GM23338 (cell line): Measurements from ENCODE around the gene RGS7. TPM values are rescaled to one million over a fixed set of nuclear protein-coding genes. Genes with fewer than 3 reads are reported as not detected.

Experiments used
- CREB1 ChIP-seq: fragments of 250-450 bp; sonication (Bioruptor Pico); IDR thresholded peaks from 2 replicates; pipeline ENCODE4 v1.5.0; 2020; ENCODE audit warnings: low read depth, mild to moderate bottlenecking, moderate library complexity
- EZH2 ChIP-seq: fragments of 200-600 bp; sonication (generic); IDR thresholded peaks from one replicate; pipeline ENCODE4 v1.8.0; 2017; ENCODE audit warnings: antibody characterized with exemption, mild to moderate bottlenecking, low read depth; ENCODE audit not compliant: unreplicated experiment
- EZH2phosphoT487 ChIP-seq: fragments of 200-600 bp; sonication (generic); IDR thresholded peaks from one replicate; pipeline ENCODE4 v1.8.1; 2018; ENCODE audit warnings: antibody characterized with exemption; ENCODE audit not compliant: unreplicated experiment
- JUNB ChIP-seq: IDR thresholded peaks from one replicate; pipeline ENCODE4 v1.6.1; 2016; ENCODE audit warnings: antibody characterized with exemption; ENCODE audit not compliant: unreplicated experiment
- POLR2AphosphoS5 ChIP-seq: IDR thresholded peaks from 2 replicates; pipeline ENCODE4 v1.6.1; 2016; ENCODE audit warnings: antibody characterized with exemption, low read depth
- ZNF114 ChIP-seq: fragments of 250-450 bp; sonication (Bioruptor Pico); IDR thresholded peaks from 2 replicates; pipeline ENCODE4 v1.5.0; 2020; ENCODE audit warnings: mild to moderate bottlenecking, moderate library complexity
- polyA plus RNA-seq: library from polyadenylated mRNA; unstranded; fragments of >200 nt; fragmentation: Nextera tagmentation; extraction: Ambion mirVana; gene quantifications from 2 replicates; pipeline ENCODE4 v1.2.1, GENCODE V29; 2016
- total RNA-seq: library from RNA; depleted of rRNA; stranded (reverse); fragments of >200 nt; shearing (Covaris generic); gene quantifications from 2 replicates; pipeline ENCODE4 v1.2.3, GENCODE V29; 2014
- TF ChIP-seq, protein P1 (sequence below): fragments of 250-450 bp; sonication (Bioruptor Pico); IDR thresholded peaks from 2 replicates; pipeline ENCODE4 v1.5.0; 2020; ENCODE audit warnings: mild to moderate bottlenecking, moderate library complexity
- TF ChIP-seq, protein P2 (sequence below): IDR thresholded peaks from one replicate; pipeline ENCODE4 v1.6.1; 2018; ENCODE audit warnings: antibody characterized with exemption; ENCODE audit not compliant: unreplicated experiment
- TF ChIP-seq, protein P3 (sequence below): IDR thresholded peaks from 2 replicates; pipeline ENCODE4 v1.6.1; 2016; ENCODE audit warnings: antibody characterized with exemption
- TF ChIP-seq, protein P4 (sequence below), 2 experiments: fragments of 200-600 bp in 1 of 2; sonication (generic) in 1 of 2; conservative IDR thresholded peaks; 2 replicates each; pipeline versions ENCODE4 v1.5.1 to v1.6.1; 2016 to 2017; ENCODE audit warnings: antibody characterized with exemption in 2 of 2, low read depth in 2 of 2, mild to moderate bottlenecking in 2 of 2, moderate library complexity in 1 of 2

RGS7 gene
- total and polyA plus RNA-seq, 2 experiments from 2014 or later = 2.0 to 2.2 TPM

DNA sequence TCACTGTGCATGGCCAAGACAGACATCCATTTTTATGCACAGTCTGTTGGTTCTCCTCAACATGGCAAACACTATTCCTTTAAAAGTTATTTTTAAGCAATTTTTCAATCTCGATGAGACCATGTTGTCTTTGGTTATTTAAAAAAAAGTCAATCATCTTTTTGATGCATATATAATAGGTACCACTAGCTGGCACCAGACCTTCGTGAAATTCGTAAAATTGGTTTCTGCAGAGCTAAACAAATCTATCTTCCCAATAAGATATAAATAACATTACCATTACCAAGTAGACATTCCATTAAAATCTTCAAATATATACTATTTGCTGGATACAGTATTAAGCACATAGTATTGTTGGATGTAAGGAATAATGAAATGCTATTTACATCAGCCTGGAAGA is 525.1 kb downstream of the RGS7 start (continued):
- TF ChIP-seq, protein P1, sequence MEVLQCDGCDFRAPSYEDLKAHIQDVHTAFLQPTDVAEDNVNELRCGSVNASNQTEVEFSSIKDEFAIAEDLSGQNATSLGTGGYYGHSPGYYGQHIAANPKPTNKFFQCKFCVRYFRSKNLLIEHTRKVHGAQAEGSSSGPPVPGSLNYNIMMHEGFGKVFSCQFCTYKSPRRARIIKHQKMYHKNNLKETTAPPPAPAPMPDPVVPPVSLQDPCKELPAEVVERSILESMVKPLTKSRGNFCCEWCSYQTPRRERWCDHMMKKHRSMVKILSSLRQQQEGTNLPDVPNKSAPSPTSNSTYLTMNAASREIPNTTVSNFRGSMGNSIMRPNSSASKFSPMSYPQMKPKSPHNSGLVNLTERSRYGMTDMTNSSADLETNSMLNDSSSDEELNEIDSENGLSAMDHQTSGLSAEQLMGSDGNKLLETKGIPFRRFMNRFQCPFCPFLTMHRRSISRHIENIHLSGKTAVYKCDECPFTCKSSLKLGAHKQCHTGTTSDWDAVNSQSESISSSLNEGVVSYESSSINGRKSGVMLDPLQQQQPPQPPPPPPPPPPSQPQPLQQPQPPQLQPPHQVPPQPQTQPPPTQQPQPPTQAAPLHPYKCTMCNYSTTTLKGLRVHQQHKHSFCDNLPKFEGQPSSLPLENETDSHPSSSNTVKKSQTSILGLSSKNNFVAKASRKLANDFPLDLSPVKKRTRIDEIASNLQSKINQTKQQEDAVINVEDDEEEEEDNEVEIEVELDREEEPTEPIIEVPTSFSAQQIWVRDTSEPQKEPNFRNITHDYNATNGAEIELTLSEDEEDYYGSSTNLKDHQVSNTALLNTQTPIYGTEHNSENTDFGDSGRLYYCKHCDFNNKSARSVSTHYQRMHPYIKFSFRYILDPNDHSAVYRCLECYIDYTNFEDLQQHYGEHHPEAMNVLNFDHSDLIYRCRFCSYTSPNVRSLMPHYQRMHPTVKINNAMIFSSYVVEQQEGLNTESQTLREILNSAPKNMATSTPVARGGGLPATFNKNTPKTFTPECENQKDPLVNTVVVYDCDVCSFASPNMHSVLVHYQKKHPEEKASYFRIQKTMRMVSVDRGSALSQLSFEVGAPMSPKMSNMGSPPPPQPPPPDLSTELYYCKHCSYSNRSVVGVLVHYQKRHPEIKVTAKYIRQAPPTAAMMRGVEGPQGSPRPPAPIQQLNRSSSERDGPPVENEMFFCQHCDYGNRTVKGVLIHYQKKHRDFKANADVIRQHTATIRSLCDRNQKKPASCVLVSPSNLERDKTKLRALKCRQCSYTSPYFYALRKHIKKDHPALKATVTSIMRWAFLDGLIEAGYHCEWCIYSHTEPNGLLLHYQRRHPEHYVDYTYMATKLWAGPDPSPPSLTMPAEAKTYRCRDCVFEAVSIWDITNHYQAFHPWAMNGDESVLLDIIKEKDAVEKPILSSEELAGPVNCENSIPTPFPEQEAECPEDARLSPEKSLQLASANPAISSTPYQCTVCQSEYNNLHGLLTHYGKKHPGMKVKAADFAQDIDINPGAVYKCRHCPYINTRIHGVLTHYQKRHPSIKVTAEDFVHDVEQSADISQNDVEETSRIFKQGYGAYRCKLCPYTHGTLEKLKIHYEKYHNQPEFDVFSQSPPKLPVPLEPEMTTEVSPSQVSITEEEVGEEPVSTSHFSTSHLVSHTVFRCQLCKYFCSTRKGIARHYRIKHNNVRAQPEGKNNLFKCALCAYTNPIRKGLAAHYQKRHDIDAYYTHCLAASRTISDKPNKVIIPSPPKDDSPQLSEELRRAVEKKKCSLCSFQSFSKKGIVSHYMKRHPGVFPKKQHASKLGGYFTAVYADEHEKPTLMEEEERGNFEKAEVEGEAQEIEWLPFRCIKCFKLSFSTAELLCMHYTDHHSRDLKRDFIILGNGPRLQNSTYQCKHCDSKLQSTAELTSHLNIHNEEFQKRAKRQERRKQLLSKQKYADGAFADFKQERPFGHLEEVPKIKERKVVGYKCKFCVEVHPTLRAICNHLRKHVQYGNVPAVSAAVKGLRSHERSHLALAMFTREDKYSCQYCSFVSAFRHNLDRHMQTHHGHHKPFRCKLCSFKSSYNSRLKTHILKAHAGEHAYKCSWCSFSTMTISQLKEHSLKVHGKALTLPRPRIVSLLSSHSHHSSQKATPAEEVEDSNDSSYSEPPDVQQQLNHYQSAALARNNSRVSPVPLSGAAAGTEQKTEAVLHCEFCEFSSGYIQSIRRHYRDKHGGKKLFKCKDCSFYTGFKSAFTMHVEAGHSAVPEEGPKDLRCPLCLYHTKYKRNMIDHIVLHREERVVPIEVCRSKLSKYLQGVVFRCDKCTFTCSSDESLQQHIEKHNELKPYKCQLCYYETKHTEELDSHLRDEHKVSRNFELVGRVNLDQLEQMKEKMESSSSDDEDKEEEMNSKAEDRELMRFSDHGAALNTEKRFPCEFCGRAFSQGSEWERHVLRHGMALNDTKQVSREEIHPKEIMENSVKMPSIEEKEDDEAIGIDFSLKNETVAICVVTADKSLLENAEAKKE = no peak
- TF ChIP-seq EZH2phosphoT487 (no peak), POLR2AphosphoS5 (no peak), JUNB (no peak), CREB1 (CRISPR knock-in tag) (no peak), ZNF114 (CRISPR knock-in tag) (no peak), EZH2 (no peak)
- TF ChIP-seq, protein P2, sequence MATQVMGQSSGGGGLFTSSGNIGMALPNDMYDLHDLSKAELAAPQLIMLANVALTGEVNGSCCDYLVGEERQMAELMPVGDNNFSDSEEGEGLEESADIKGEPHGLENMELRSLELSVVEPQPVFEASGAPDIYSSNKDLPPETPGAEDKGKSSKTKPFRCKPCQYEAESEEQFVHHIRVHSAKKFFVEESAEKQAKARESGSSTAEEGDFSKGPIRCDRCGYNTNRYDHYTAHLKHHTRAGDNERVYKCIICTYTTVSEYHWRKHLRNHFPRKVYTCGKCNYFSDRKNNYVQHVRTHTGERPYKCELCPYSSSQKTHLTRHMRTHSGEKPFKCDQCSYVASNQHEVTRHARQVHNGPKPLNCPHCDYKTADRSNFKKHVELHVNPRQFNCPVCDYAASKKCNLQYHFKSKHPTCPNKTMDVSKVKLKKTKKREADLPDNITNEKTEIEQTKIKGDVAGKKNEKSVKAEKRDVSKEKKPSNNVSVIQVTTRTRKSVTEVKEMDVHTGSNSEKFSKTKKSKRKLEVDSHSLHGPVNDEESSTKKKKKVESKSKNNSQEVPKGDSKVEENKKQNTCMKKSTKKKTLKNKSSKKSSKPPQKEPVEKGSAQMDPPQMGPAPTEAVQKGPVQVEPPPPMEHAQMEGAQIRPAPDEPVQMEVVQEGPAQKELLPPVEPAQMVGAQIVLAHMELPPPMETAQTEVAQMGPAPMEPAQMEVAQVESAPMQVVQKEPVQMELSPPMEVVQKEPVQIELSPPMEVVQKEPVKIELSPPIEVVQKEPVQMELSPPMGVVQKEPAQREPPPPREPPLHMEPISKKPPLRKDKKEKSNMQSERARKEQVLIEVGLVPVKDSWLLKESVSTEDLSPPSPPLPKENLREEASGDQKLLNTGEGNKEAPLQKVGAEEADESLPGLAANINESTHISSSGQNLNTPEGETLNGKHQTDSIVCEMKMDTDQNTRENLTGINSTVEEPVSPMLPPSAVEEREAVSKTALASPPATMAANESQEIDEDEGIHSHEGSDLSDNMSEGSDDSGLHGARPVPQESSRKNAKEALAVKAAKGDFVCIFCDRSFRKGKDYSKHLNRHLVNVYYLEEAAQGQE = no peak
- TF ChIP-seq, protein P3, sequence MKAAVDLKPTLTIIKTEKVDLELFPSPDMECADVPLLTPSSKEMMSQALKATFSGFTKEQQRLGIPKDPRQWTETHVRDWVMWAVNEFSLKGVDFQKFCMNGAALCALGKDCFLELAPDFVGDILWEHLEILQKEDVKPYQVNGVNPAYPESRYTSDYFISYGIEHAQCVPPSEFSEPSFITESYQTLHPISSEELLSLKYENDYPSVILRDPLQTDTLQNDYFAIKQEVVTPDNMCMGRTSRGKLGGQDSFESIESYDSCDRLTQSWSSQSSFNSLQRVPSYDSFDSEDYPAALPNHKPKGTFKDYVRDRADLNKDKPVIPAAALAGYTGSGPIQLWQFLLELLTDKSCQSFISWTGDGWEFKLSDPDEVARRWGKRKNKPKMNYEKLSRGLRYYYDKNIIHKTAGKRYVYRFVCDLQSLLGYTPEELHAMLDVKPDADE = no peak
- TF ChIP-seq, protein P4, sequence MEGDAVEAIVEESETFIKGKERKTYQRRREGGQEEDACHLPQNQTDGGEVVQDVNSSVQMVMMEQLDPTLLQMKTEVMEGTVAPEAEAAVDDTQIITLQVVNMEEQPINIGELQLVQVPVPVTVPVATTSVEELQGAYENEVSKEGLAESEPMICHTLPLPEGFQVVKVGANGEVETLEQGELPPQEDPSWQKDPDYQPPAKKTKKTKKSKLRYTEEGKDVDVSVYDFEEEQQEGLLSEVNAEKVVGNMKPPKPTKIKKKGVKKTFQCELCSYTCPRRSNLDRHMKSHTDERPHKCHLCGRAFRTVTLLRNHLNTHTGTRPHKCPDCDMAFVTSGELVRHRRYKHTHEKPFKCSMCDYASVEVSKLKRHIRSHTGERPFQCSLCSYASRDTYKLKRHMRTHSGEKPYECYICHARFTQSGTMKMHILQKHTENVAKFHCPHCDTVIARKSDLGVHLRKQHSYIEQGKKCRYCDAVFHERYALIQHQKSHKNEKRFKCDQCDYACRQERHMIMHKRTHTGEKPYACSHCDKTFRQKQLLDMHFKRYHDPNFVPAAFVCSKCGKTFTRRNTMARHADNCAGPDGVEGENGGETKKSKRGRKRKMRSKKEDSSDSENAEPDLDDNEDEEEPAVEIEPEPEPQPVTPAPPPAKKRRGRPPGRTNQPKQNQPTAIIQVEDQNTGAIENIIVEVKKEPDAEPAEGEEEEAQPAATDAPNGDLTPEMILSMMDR (conservative IDR thresholded peaks at IDR 0.05; ENCODE audit: low read depth in 2 of 2) = no peak; a peak in 1 of 4 replicates
